Right atrium auricular region (tissue), 2 donors: ENCODE results near the gene SYS1. TPM values are rescaled to one million over a fixed set of nuclear protein-coding genes. Genes with fewer than 3 reads are reported as not detected.
A peak's percentile ranks its signal among the peaks of the same experiment; 100 is the strongest.

Experiments
- DNase-seq: peaks from one replicate; pipeline ENCODE4 v3.0.0-alpha.2; 2019; ENCODE audit warnings: low spot score
- H3K27ac ChIP-seq, 2 donors: fragments of 200-600 bp; sonication (generic); 1 replicate in 1 of 2; 2 replicates in 1 of 2; pipeline ENCODE4 v1.5.1; 2016 to 2019
- H3K27me3 ChIP-seq, 2 donors: fragments of 200-600 bp; sonication (generic); one replicate each; pipeline versions ENCODE4 v1.5.1 to v1.6.0; 2017 to 2019
- H3K36me3 ChIP-seq: fragments of 200-600 bp; sonication (generic); one replicate; pipeline ENCODE4 v1.5.1; 2016
- H3K4me1 ChIP-seq, 2 donors: fragments of 200-600 bp; sonication (generic); one replicate each; pipeline versions ENCODE4 v1.5.1 to v1.6.0; 2017 to 2019
- H3K4me3 ChIP-seq, 2 donors: fragments of 200-600 bp; sonication (generic); 1 replicate in 1 of 2; 2 replicates in 1 of 2; pipeline ENCODE4 v1.5.1; 2017 to 2019; ENCODE audit warnings: mild to moderate bottlenecking in 1 of 2, moderate library complexity in 1 of 2
- H3K9me3 ChIP-seq, 2 donors: fragments of 200-600 bp; sonication (generic); one replicate each; pipeline ENCODE4 v1.5.1; 2019
- total RNA-seq, 2 donors: library from RNA; depleted of rRNA; stranded (reverse); fragments of >200 nt; gene quantifications; one replicate each; pipeline ENCODE4 v1.1.0, GENCODE V29; 2016
- TF ChIP-seq, protein P1 (sequence below), 2 donors: fragments of 200-600 bp; sonication (generic); IDR thresholded peaks; one replicate each; pipeline ENCODE4 v1.5.1; 2019; ENCODE audit warnings: antibody characterized with exemption in 2 of 2

The SYS1 gene
- total RNA-seq, 2 donors from 2014 or later, result 31.7 to 41.9 TPM

DNA sequence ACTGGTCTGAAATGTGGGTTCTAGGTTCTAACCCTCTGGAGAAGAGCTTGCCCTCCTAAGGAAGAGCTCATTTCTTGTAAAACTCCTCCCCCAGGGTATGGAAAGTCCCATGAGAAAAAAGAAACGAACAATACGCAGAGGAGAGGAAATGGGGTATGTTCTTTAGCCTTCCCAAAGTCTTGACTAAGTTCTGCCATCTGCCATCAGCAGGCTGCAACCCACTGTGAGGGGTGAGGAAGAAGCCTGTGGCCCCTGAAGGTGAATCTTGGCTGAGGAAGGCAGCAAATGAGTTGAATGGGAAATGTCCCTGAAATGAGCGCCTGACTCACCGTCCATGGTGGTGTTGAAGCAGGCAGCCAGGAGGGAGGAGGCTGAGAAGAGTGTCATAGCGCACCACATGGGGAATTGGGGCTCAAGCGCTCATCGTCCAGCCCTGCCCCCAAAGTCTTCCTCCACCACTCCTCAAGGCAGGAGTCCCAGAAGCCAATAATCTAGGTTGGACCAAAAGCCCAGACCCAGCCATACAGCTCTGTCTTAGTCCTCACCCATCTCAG lies 44.5 kb upstream of the SYS1 start:
- Histone ChIP-seq H3K4me1 (peaks cover 0 to 5% of the 10 kb centered on the region in 2 donors), H3K27ac (no peak overlapping the region), H3K36me3 (no peaks in the 10 kb centered on the region), H3K27me3 (peaks cover 4 to 8% of the 10 kb centered on the region in 2 donors), H3K9me3 (no peaks in the 10 kb centered on the region), H3K4me3 (no peak overlapping the region)
- TF ChIP-seq, protein P1, sequence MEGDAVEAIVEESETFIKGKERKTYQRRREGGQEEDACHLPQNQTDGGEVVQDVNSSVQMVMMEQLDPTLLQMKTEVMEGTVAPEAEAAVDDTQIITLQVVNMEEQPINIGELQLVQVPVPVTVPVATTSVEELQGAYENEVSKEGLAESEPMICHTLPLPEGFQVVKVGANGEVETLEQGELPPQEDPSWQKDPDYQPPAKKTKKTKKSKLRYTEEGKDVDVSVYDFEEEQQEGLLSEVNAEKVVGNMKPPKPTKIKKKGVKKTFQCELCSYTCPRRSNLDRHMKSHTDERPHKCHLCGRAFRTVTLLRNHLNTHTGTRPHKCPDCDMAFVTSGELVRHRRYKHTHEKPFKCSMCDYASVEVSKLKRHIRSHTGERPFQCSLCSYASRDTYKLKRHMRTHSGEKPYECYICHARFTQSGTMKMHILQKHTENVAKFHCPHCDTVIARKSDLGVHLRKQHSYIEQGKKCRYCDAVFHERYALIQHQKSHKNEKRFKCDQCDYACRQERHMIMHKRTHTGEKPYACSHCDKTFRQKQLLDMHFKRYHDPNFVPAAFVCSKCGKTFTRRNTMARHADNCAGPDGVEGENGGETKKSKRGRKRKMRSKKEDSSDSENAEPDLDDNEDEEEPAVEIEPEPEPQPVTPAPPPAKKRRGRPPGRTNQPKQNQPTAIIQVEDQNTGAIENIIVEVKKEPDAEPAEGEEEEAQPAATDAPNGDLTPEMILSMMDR (IDR thresholded peaks at IDR 0.05), result no peak
- DNase-seq, result no peak

DNA sequence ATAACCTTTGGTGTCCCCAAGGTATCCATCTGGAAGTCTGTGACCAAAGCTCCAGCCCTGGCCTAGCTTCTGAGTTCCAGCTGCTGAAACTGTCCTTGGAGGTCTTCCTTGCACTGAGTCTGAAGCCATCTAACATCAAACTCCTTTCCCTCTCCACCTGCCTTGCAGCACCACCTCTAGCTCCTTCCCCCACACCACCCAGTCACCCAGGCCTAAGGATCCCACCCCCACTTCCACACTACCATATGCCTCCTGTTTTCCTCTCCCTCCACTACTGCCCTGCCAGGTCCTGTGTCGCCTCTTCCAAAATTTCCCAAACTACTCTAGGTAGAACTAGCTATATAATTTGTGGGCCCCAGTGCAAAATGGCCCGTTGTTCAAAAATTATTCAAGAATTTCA lies 44.0 kb upstream of the SYS1 start:
- Histone ChIP-seq H3K9me3 (no peaks in the 10 kb centered on the region), H3K27me3 (peaks cover 4 to 8% of the 10 kb centered on the region in 2 donors), H3K4me1 (peaks cover 0 to 5% of the 10 kb centered on the region in 2 donors), H3K27ac (no peak overlapping the region), H3K4me3 (no peak overlapping the region), H3K36me3 (no peaks in the 10 kb centered on the region)
- DNase-seq, result no peak
- TF ChIP-seq, protein P1 (IDR thresholded peaks at IDR 0.05), result no peak

DNA sequence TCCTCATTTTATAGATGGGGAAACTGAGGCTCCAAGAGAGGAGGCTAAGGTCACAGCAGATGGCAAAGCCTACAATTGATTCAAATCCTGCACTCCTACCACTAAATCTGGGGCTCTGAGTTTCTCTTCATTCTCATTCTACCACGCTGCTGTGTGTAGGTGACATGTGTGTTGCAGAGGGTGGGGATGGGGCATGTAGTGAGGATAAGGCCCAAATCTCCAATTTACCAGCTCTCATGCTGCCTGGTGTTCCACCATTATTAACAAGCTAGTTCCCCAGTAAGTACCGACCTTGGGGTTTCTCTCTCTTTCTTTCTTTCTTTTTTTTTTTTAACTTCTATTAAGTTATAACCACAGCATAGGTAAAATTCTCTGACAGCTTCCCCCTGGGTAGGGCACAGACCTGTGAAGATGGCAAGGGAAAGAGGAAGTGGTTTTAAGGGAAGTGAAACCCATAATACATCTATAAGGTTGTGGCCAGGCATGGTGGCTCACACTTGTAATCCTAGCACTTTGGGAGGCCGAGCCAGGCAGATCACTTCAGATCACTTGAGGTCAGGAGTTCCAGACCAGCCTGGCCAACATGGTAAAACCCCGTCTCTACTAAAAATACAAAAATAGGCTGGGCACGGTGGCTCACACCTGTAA lies 41.9 kb upstream of the SYS1 start:
- peaks cover 4 to 6% of the 10 kb centered on the region in 2 donors for H3K27me3 ChIP-seq
- H3K9me3 ChIP-seq, result no peaks in the 10 kb centered on the region
- H3K27ac ChIP-seq, result no peak overlapping the region
- peaks cover 0 to 5% of the 10 kb centered on the region in 2 donors for H3K4me1 ChIP-seq
- no peak for DNase-seq
- TF ChIP-seq, protein P1 (IDR thresholded peaks at IDR 0.05), result no peak
- peaks cover 14% of the 10 kb centered on the region for H3K36me3 ChIP-seq
- no peak overlapping the region for H3K4me3 ChIP-seq

DNA sequence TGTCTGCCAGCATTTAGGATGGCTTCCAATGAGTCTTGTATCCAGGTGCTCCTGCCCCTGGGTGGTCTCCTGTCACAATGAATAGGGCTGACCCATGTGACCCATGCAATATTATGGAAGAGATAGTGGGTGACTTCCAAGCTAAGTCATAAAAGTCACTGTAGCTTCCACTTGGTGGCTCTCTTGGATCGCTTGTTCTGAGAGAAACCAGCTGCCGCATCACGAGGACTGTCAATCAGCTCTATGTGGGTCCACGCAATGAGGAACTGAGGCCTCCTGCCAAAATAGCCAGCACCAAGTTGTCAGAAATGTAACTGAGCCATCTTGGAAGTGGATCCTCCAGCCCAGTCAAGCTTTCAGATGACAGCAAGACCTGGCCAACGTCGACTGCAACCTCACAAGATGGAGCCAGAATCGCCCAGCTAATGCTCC lies 40.0 kb upstream of the SYS1 start:
- TF ChIP-seq, protein P1 (IDR thresholded peaks at IDR 0.05), result peak; percentile 18 to 68

DNA sequence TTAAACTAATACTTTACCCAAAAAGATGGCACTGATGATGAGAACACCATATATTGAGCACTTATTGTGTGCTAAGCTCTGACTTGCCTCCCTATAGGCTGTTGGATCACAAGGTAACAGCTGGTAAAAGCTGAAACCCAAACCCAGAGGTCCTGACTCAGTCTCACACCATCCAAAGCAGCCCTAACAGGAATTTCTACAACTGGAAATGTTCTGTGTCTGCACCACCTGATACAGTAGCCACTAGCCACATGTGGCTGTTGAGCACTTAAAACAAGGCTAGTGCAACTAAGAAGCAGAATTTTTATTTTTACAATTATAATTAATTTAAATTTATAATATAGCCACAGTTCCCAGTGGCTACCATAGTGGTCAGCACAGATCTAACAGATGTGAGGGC lies 39.2 kb upstream of the SYS1 start:
- H3K4me1 ChIP-seq, result peaks cover 0 to 5% of the 10 kb centered on the region in 2 donors
- H3K9me3 ChIP-seq, result no peaks in the 10 kb centered on the region
- DNase-seq, result no peak
- H3K4me3 ChIP-seq, result no peak overlapping the region
- TF ChIP-seq, protein P1 (IDR thresholded peaks at IDR 0.05), result no peak
- H3K27ac ChIP-seq, result peak overlapping the region; percentile 22 to 29
- peaks cover 37% of the 10 kb centered on the region for H3K36me3 ChIP-seq
- H3K27me3 ChIP-seq, result no peaks in the 10 kb centered on the region

More for the DNA sequence above, 40.0 kb upstream of the SYS1 start:
- Histone ChIP-seq H3K4me1 (peaks cover 0 to 5% of the 10 kb centered on the region in 2 donors), H3K27me3 (no peaks in the 10 kb centered on the region), H3K36me3 (peaks cover 30% of the 10 kb centered on the region), H3K27ac (peak overlapping the region in 1 of 2 donors; percentile 29), H3K4me3 (no peak overlapping the region), H3K9me3 (no peaks in the 10 kb centered on the region)
- DNase-seq, result peak; percentile 78
